ENCODE results near the gene VWA3A. TPM values are rescaled to one million over a fixed set of nuclear protein-coding genes. Genes with fewer than 3 reads are reported as not detected.

VWA3A gene
- total RNA-seq, 1 experiment from 2014 or later: not detected

DNA sequence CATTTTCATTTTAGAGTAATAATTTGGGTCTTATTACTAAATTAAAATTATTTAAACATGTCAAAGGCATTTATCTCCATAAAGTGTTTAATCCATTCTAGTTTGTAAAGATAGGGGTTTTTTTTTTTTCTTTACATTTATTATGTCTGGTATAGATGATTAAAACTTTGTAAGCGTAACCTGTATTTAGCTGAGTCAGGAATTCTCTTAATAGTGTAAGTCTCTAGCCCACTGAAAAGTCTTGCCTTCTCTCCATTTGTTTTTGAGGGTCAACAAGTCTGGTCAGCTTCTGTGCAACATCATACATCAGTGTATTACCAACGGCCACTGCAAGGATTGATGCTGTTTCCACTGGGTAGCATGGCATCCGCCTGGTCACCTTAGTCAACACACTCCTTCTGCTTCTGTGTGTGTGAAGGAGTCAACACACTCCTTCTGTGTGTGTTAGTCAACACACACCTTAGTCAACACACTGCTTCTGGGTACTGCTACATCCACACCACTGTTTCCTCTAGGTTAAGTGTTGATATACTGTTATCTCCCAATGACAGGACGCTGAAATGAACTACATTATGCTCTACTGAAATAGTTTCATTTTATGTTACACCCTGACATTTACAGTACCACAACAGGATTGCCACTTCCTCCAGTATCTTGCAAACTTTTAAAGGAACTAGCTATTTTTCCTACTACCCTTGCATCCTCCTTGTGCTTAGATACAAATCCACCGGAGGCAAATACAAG is 37.3 kb upstream of the VWA3A start:
- POLR2A ChIA-PET (ENCODE audit: unreplicated experiment): no interaction called here

GRCh38 chr16:22055881-22056280 is 36.5 kb upstream of the VWA3A start:
- Histone ChIP-seq H3K79me2 (ENCODE audit: low read length) (peaks cover 38% of the 10 kb centered on the region; the same call in 1 of the 2 replicates), H3K9me2 (replicated peaks; ENCODE audit: low read length) (no peaks in the 10 kb centered on the region), H3K36me3 (ENCODE audit: low read depth, low read length) (peaks cover 15% of the 10 kb centered on the region; the same call in 1 of the 2 replicates), H2AFZ (ENCODE audit: low read length) (no peak overlapping the region), H3K4me3 (ENCODE audit: low read length) (no peak overlapping the region), H3K27me3 (ENCODE audit: low read length) (no peaks in the 10 kb centered on the region), H3F3A (ENCODE audit: low read length, unreplicated experiment) (no peaks in the 10 kb centered on the region), H3K9ac (ENCODE audit: low read length) (no peak overlapping the region), H3K27ac (ENCODE audit: low read length) (no peak overlapping the region), H3K4me1 (ENCODE audit: insufficient read depth, low read length) (0 out of 2 replicates have a peak, but pooled peaks cover 4% of the 10 kb centered on the region), H3K4me2 (ENCODE audit: low read length) (no peak overlapping the region), H3K9me3 (ENCODE audit: low read length) (no peaks in the 10 kb centered on the region), H4K20me1 (ENCODE audit: low read length) (no peaks in the 10 kb centered on the region)
- intact Hi-C loops (cut with micrococcal nuclease): no loop called here
- DNase-seq (no peak), ATAC-seq (no peak)
- CTCF ChIA-PET: no interaction called here
- POLR2A ChIA-PET (ENCODE audit: unreplicated experiment): no interaction called here
- no TSS peak for BruUV-seq (replicated peaks)
- TF ChIP-seq EZH2 (IDR thresholded peaks at IDR 0.05; ENCODE audit: low read length, unreplicated experiment): no peak
- no peak for TF ChIP-seq EZH2phosphoT487 (IDR thresholded peaks at IDR 0.05; ENCODE audit: borderline replicate concordance, low read length)
- TF ChIP-seq CTCF (conservative IDR thresholded peaks at IDR 0.05; ENCODE audit: low read depth, low read length): no peak

More for the DNA sequence above, 37.3 kb upstream of the VWA3A start:
- Histone ChIP-seq H3K36me3 (ENCODE audit: low read depth, low read length) (peaks cover 15% of the 10 kb centered on the region; the same call in 1 of the 2 replicates), H3K4me2 (ENCODE audit: low read length) (no peak overlapping the region), H3K4me3 (ENCODE audit: low read length) (no peak overlapping the region), H3K27ac (ENCODE audit: low read length) (no peak overlapping the region), H3K9me3 (ENCODE audit: low read length) (no peaks in the 10 kb centered on the region), H3K4me1 (ENCODE audit: insufficient read depth, low read length) (peaks cover 11% of the 10 kb centered on the region; the same call in 1 of the 2 replicates), H3K79me2 (ENCODE audit: low read length) (peaks cover 44% of the 10 kb centered on the region; the same call in 1 of the 2 replicates), H3K27me3 (ENCODE audit: low read length) (no peaks in the 10 kb centered on the region), H2AFZ (ENCODE audit: low read length) (no peak overlapping the region), H3K9ac (ENCODE audit: low read length) (no peak overlapping the region), H3F3A (ENCODE audit: low read length, unreplicated experiment) (no peaks in the 10 kb centered on the region), H3K9me2 (replicated peaks; ENCODE audit: low read length) (no peaks in the 10 kb centered on the region), H4K20me1 (ENCODE audit: low read length) (no peaks in the 10 kb centered on the region)
- CTCF ChIA-PET: no interaction called here
- ATAC-seq (no peak), DNase-seq (no peak)
- intact Hi-C loops (cut with micrococcal nuclease): no loop called here
- no TSS peak for BruUV-seq (replicated peaks)
- TF ChIP-seq EZH2 (IDR thresholded peaks at IDR 0.05; ENCODE audit: low read length, unreplicated experiment) (no peak), CTCF (conservative IDR thresholded peaks at IDR 0.05; ENCODE audit: low read depth, low read length) (no peak), EZH2phosphoT487 (IDR thresholded peaks at IDR 0.05; ENCODE audit: borderline replicate concordance, low read length) (no peak)

DNA sequence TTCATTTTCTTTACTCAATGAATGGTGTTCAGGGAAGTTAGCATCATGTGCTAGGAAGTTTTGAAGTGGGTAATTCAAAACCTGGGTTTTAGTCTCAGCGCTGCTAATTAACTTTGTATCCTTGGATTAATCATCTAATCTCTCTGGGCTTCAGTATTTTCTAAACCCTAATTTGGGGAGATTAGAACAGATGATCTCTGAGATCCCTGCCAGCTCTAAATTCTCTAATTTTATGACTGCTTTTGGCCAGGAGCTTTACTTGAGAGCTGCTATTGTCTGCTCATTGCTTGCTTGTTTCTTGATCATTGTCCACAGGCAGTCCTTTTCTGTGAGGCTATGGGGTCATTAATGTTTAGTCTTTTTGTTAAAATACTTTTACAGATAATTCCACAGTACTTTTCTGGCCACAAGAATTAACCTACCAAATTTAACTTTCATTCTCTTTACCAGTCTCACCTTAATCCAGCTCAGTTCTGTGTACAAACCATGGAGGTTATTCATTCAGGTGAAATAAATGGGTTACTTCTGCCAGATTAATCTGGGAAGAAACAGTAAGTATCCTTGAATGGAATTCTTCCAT is 28.4 kb upstream of the VWA3A start:
- Histone ChIP-seq H3K27me3 (ENCODE audit: low read length) (no peaks in the 10 kb centered on the region), H3K9me3 (ENCODE audit: low read length) (no peaks in the 10 kb centered on the region), H3K4me1 (ENCODE audit: insufficient read depth, low read length) (no peaks in the 10 kb centered on the region), H3K27ac (ENCODE audit: low read length) (no peak overlapping the region), H2AFZ (ENCODE audit: low read length) (no peak overlapping the region), H3K79me2 (ENCODE audit: low read length) (peaks cover 15% of the 10 kb centered on the region; the same call in 1 of the 2 replicates), H3F3A (ENCODE audit: low read length, unreplicated experiment) (no peaks in the 10 kb centered on the region), H4K20me1 (ENCODE audit: low read length) (no peaks in the 10 kb centered on the region), H3K9me2 (replicated peaks; ENCODE audit: low read length) (no peaks in the 10 kb centered on the region), H3K9ac (ENCODE audit: low read length) (no peak overlapping the region), H3K4me2 (ENCODE audit: low read length) (no peak overlapping the region), H3K36me3 (ENCODE audit: low read depth, low read length) (peaks cover 13% of the 10 kb centered on the region), H3K4me3 (ENCODE audit: low read length) (no peak overlapping the region)
- DNase-seq (no peak), ATAC-seq (no peak)
- ChIA-PET POLR2A (ENCODE audit: unreplicated experiment) (no interaction called here), CTCF (no interaction called here)
- no peak for TF ChIP-seq EZH2phosphoT487 (IDR thresholded peaks at IDR 0.05; ENCODE audit: borderline replicate concordance, low read length)
- no peak for TF ChIP-seq EZH2 (IDR thresholded peaks at IDR 0.05; ENCODE audit: low read length, unreplicated experiment)
- no peak for TF ChIP-seq CTCF (conservative IDR thresholded peaks at IDR 0.05; ENCODE audit: low read depth, low read length)
- no TSS peak for BruUV-seq (replicated peaks)
- intact Hi-C loops (cut with micrococcal nuclease): no loop called here
